SK-N-SH treated with all-trans-retinoic acid at 6 μM for 48 hours (cell line): Measurements from ENCODE around the gene MAPK8IP3.

ENCODE experiments used
- ATAC-seq: fragments of 200-7000 bp; cut with Tn5 transposase; 3 replicates; pipeline ENCODE4 v1.9.1; 2020; ENCODE audit warnings: mild to moderate bottlenecking, moderate library complexity
- ARNTL ChIP-seq: fragments of 450-650 bp; formaldehyde crosslinking; IDR thresholded peaks from 2 replicates; pipeline ENCODE4 v1.5.0; 2020; ENCODE audit warnings: low read depth, mild to moderate bottlenecking, moderate library complexity, borderline replicate concordance
- BACH2 ChIP-seq: fragments of 250-450 bp; sonication (Bioruptor Pico); IDR thresholded peaks from 2 replicates; pipeline ENCODE4 v1.9.0; 2021; ENCODE audit warnings: mild to moderate bottlenecking, borderline replicate concordance
- CREB5 ChIP-seq: fragments of 250-450 bp; sonication (Bioruptor Pico); IDR thresholded peaks from 2 replicates; pipeline ENCODE4 v1.5.1; 2020; ENCODE audit warnings: low read depth, mild to moderate bottlenecking, moderate library complexity
- CSDC2 ChIP-seq: fragments of 250-450 bp; sonication (Bioruptor Pico); IDR thresholded peaks from 2 replicates; pipeline ENCODE4 v1.5.0; 2020; ENCODE audit warnings: mild to moderate bottlenecking, moderate library complexity
- CSRNP3 ChIP-seq: fragments of 250-450 bp; sonication (Bioruptor Pico); IDR thresholded peaks from 2 replicates; pipeline ENCODE4 v1.5.1; 2021; ENCODE audit warnings: mild to moderate bottlenecking, moderate library complexity
- ESRRG ChIP-seq: fragments of 250-450 bp; sonication (Bioruptor Pico); IDR thresholded peaks from 2 replicates; pipeline ENCODE4 v1.6.1; 2021; ENCODE audit warnings: mild to moderate bottlenecking
- GLIS3 ChIP-seq: fragments of 250-450 bp; sonication (Bioruptor Pico); IDR thresholded peaks from 2 replicates; pipeline ENCODE4 v1.5.0; 2020; ENCODE audit warnings: mild to moderate bottlenecking, moderate library complexity
- ISL1 ChIP-seq: fragments of 250-450 bp; sonication (Bioruptor Pico); IDR thresholded peaks from 2 replicates; pipeline ENCODE4 v2.1.2; 2022; ENCODE audit warnings: mild to moderate bottlenecking, moderate library complexity
- OSR1 ChIP-seq: fragments of 250-450 bp; sonication (Bioruptor Pico); IDR thresholded peaks from 2 replicates; pipeline ENCODE4 v1.8.0; 2022; ENCODE audit warnings: moderate library complexity, mild to moderate bottlenecking, inconsistent platforms
- PATZ1 ChIP-seq: fragments of 250-450 bp; sonication (Bioruptor Pico); IDR thresholded peaks from 2 replicates; pipeline ENCODE4 v1.8.0; 2020; ENCODE audit warnings: mild to moderate bottlenecking, moderate library complexity, borderline replicate concordance
- POU6F1 ChIP-seq: fragments of 250-450 bp; sonication (Bioruptor Pico); IDR thresholded peaks from 2 replicates; pipeline ENCODE4 v1.8.0; 2021; ENCODE audit warnings: low read depth, mild to moderate bottlenecking, moderate library complexity, borderline replicate concordance
- PPARA ChIP-seq: fragments of 250-450 bp; sonication (Bioruptor Pico); IDR thresholded peaks from 2 replicates; pipeline ENCODE4 v1.5.0; 2020; ENCODE audit warnings: mild to moderate bottlenecking, borderline replicate concordance
- RARB ChIP-seq: fragments of 250-450 bp; sonication (Bioruptor Pico); IDR thresholded peaks from 2 replicates; pipeline ENCODE4 v1.8.0; 2021; ENCODE audit warnings: mild to moderate bottlenecking, moderate library complexity
- SNAI2 ChIP-seq: fragments of 250-450 bp; sonication (Bioruptor Pico); IDR thresholded peaks from 2 replicates; pipeline ENCODE4 v1.5.0; 2020; ENCODE audit warnings: mild to moderate bottlenecking, moderate library complexity
- TCF4 ChIP-seq: fragments of 250-450 bp; sonication (Bioruptor Pico); IDR thresholded peaks from 2 replicates; pipeline ENCODE4 v1.8.0; 2021; ENCODE audit warnings: mild to moderate bottlenecking, moderate library complexity, borderline replicate concordance
- TSHZ2 ChIP-seq: fragments of 250-450 bp; sonication (Bioruptor Pico); IDR thresholded peaks from 2 replicates; pipeline ENCODE4 v1.5.0; 2020; ENCODE audit warnings: mild to moderate bottlenecking, moderate library complexity
- ZC3H10 ChIP-seq: fragments of 250-450 bp; sonication (Bioruptor Pico); IDR thresholded peaks from 2 replicates; pipeline ENCODE4 v1.5.1; 2021; ENCODE audit warnings: mild to moderate bottlenecking, moderate library complexity
- ZFP30 ChIP-seq: fragments of 450-650 bp; formaldehyde crosslinking; IDR thresholded peaks from 2 replicates; pipeline ENCODE4 v1.5.0; 2022; ENCODE audit warnings: mild to moderate bottlenecking, moderate library complexity
- ZNF565 ChIP-seq: fragments of 450-650 bp; formaldehyde crosslinking; conservative IDR thresholded peaks from 2 replicates; pipeline ENCODE4 v1.5.0; 2020; ENCODE audit warnings: low read depth, mild to moderate bottlenecking, moderate library complexity
- ZNF70 ChIP-seq: fragments of 450-650 bp; formaldehyde crosslinking; IDR thresholded peaks from 2 replicates; pipeline ENCODE4 v1.5.0; 2020; ENCODE audit warnings: mild to moderate bottlenecking, moderate library complexity

MAPK8IP3 gene

GRCh38 chr16:1790611-1791255 is 84.7 kb downstream of the MAPK8IP3 start:
- no peak for ATAC-seq
- TF ChIP-seq ZNF70 (CRISPR knock-in tag) (no peak), PPARA (CRISPR knock-in tag) (no peak), BACH2 (CRISPR knock-in tag) (no peak), TSHZ2 (CRISPR knock-in tag) (no peak), RARB (no peak), CSDC2 (CRISPR knock-in tag) (no peak), ZC3H10 (CRISPR knock-in tag) (no peak), POU6F1 (CRISPR knock-in tag) (no peak), CSRNP3 (no peak), ISL1 (CRISPR knock-in tag) (no peak), ESRRG (CRISPR knock-in tag) (no peak), ARNTL (CRISPR knock-in tag) (no peak), PATZ1 (CRISPR knock-in tag) (no peak), TCF4 (no peak)

GRCh38 chr16:1791256-1791942 is 85.4 kb downstream of the MAPK8IP3 start:
- ATAC-seq, result no peak
- TF ChIP-seq PPARA (CRISPR knock-in tag) (no peak), TCF4 (no peak), RARB (no peak), GLIS3 (CRISPR knock-in tag) (no peak), ZFP30 (CRISPR knock-in tag) (no peak), ARNTL (CRISPR knock-in tag) (no peak), OSR1 (CRISPR knock-in tag) (no peak), ZNF70 (CRISPR knock-in tag) (no peak), CREB5 (CRISPR knock-in tag) (no peak)

- ATAC-seq, result no peak; the same call in 2 of the 3 replicates
- TF ChIP-seq POU6F1 (CRISPR knock-in tag) (no peak), CSRNP3 (no peak), GLIS3 (CRISPR knock-in tag) (no peak), TCF4 (no peak), ARNTL (CRISPR knock-in tag) (no peak), ZNF565 (CRISPR knock-in tag) (no peak), CSDC2 (CRISPR knock-in tag) (no peak), PPARA (CRISPR knock-in tag) (no peak), ESRRG (CRISPR knock-in tag) (no peak), ISL1 (CRISPR knock-in tag) (no peak), SNAI2 (CRISPR knock-in tag) (no peak), ZFP30 (CRISPR knock-in tag) (no peak), ZNF70 (CRISPR knock-in tag) (no peak)
These were observed 86.2 kb downstream of the MAPK8IP3 start for GRCh38 chr16:1791943-1792812.
